HG03354 (cell line): Measurements from ENCODE around the gene TMSB10.
A peak's percentile ranks its signal among the peaks of the same experiment; 100 is the strongest.
"Not testable (repeated sequence)": the region's sequence is repeated elsewhere in the genome, so short reads cannot be mapped to it uniquely, and the experiment has no call there.

Source experiments
- ATAC-seq: cut with Tn5 transposase; IDR thresholded peaks from one replicate; pipeline ENCODE4 v1.9.1; 2021; ENCODE audit warnings: mild to moderate bottlenecking; ENCODE audit not compliant: unreplicated experiment, poor library complexity, severe bottlenecking

TMSB10 gene

DNA sequence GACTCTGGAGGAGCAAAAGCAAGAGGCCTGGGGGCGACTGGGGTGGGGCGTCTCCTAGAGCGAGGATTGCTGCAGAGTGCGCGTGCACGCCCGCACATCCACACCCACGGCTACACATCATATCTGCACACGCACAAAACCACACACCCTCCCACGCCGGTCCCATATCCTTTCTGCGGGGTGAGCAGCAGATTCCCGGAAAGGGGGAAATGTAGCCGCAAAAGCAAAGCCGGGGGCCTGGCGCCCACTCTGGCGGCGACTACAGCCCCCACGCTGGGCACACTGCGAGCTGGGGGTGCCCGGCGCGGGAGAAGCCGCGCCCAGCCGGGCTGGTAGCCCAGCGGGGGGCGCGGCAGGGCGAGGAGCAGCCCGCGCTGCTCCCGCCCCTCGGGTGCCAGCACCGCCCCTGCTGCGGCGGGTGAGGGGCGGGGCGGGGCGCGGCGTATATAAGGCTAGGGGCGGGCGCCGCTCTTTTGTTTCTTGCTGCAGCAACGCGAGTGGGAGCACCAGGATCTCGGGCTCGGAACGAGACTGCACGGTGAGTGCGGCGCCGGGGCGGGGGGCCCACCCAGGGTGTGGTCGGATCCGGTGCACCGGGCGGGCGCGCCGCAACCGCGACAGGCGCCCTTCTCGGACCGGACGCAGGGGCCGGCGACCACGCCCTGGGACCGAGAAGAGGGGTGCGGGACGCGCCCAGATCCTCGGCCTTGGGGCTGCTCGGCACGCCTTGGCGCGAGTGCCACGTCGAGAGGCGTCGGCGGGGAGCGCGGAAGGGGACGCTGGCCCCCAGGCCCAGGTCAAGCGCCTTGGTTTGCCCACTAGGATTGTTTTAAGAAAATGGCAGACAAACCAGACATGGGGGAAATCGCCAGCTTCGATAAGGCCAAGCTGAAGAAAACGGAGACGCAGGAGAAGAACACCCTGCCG is at the start of gene TMSB10:
TMSB10 (plus strand) TSS at position 476 of the 927 bp plus-strand sequence.
- peak; percentile 81 for ATAC-seq

DNA sequence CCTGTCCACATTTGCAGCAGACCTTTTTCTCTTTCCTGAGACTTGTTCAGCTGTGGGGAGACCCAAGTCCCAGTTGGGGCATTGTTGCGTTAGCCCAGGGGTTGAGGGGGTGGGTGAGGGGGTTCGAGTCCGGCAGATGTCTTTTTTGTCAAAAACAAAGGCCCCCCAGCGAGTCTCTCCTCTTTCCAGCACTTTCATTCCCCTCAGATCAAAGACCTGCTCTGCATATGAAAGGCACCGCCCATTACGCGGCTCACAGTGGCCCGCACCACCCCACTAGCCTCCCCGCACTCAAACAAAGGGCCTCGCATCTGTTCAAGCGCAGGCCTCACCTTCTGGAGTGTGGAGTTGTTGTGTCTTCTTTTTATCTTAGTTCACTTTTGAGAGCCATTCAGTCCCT is 49.7 kb upstream of the TMSB10 start:
- ATAC-seq = no peak

DNA sequence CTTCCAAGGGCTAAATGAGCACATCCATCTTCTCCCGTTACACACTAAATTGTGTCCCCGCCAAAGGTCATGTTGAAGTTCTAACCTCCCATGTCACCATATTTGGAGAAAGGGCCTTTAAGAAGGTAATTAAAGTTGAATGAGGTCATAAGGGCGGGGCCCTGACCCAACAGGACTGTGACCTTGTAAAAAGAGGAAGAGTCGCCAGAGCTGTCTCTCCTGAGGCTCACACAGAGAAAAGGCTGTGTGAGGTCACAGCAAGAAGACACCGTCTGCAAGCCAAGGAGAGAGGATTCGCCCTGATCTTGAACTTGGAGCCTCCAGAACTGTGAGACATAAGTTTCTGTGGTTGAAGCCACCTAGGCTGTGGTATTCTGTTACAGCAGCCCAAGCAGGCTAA is 48.7 kb upstream of the TMSB10 start:
- peak; percentile 80 for ATAC-seq

DNA sequence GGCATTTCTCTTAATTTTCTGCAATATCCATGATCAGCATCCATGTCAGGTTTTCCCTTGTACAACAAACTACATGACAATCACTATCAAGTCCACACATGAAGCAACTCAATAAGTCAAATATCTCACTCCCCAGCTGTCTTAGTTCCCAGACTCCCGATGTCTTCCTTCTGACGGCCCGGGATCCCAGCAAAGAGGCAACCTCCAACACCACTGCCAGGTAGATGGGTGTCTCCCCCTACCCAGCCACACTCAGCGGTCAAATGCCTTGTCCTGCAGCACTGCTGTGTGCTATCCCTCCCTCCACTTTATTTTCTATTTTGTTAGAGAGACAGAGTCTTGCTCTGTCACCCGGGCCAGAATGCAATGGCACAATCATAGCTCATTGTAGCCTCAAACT is 47.9 kb upstream of the TMSB10 start:
- ATAC-seq = no peak

DNA sequence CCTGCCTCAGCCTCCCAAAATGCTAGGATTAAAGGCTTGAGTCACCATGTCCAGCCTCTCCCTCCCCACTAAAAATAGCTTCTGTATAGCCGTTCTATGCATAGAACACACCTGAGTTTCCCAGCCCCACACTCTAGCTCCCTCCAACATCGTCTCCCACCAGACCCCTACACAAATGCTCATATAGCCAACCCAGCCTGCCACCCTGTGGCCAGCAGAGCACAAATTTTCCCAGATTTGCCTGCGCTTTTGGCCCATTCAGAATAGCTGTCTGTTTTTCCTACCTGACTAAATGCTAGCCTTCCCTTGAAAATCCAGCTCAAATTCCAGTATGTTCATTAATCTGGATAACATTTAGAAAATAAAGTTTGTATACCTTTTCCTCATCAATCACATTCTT is 47.3 kb upstream of the TMSB10 start:
- ATAC-seq = no peak

DNA sequence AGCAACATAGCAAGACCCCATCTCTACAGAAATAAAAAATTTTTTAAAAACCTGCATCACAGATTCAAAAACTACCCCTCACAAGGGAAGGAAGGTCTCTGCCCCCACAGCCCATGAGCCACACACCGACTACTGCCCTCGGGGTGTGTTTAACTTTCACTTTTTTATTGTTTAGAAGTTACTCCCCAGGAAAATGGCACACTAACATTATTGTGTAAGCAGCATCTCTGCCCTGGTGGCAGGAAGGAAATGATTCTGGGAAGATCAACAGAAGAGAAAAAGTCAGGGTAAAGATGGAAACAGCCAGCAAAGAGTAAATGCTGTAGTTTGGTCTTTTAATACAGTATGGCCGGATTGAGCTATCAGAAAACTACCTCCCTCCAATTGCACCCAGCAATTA is 46.5 kb upstream of the TMSB10 start:
- ATAC-seq = no peak

DNA sequence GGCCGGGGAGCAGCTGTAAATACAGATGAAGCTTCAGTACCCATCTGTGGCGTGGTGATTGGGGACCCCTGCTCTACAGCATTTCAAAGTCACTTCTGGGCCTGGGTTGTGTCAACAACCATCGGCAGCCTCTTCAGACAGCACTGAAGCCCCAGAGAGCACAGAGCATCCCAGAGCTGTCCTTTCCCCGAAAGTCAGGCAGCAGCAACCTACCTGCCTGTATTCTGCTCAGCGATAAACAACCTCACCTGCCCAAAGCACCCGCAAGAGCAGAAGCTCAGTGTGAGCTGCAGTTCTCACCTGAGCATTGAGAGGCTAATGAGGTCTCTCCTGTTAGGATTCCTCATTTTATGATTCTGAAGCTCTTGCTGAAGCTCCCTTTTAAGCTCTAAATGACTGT is 43.9 kb upstream of the TMSB10 start:
- ATAC-seq = no peak

DNA sequence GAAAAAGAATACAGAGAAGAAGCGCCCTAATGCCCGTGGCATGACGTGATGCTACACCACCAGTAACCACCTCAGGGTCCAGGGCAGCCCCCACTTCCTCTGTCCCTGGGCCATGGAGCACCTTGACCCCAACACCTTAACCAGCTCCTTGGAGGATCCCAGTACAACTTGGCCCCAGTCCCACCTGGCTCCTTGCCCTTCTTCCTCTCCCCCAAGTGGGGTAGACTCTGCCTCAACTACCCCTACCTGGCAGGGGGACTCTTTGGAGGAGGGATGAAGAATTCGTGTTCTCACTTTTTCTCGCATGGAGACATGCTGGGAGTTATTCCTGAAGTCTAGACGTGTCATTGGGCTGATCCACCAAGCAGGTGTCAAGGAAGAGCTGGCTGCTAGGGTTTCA is 43.5 kb upstream of the TMSB10 start:
- ATAC-seq = no peak

DNA sequence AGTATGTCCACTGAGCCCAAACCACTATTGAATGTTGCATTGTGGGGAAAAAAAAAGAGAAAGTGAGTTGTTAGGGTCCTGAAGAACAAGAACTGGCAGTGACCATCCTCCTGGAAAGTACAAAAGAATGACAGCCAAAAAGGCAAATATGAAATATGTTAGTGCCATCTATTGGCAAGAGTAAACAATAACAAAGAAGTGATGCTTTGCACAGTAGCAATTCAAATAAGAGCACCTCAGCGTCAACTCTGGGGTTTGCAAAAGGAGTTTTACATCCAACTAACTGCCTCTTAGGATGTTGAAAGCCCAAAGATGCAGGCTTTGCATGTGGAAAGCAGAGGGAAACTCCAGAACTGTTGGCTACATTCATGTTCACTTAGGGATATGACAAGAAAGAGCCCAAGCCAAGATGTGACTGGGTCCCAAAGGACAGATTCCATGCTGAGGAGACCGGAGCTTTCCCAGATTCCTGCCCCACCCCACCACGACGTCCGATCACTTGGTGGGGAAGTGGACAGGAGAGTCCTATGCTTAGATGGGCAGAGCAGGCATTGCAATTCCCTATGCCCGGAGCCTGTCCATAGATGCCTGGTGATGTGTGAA is 40.2 kb upstream of the TMSB10 start:
- peak; percentile 74 for ATAC-seq

DNA sequence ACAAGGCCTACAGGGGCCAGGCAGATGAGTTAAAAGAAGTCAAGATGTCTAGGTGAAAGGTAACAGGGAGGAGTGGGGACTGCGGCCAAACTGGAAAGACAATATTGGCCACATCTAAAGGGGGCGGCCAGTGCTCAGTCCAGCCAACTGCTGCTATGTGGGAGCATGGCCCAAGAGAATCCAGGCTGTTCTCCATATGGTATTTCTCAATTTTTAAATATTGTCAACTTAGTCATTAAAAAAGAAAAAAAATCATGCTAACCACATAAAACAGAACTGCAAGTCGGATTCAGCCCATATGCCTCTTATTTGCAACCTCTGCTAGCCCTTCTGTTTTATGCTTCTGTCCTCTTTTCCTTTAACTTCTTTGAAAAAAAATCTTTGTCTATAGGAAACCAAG is 39.3 kb upstream of the TMSB10 start:
- ATAC-seq = no peak

DNA sequence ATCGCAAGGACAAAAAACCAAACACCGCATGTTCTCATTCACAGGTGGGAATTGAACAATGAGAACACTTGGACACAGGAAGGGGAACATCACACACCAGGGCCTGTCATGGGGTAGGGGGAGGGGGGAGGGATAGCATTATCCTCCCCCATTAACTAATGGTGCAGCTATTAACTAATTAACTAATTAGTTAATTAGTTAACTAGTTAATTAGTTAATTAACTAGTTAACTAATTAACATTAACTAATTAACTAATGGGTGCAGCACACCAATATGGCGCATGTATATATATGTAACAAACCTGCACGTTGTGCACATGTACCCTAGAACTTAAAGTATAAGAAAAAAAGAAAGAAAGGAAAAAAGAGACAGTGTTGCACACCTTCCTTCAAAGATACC is 37.1 kb upstream of the TMSB10 start:
- not testable (repeated sequence) for ATAC-seq

DNA sequence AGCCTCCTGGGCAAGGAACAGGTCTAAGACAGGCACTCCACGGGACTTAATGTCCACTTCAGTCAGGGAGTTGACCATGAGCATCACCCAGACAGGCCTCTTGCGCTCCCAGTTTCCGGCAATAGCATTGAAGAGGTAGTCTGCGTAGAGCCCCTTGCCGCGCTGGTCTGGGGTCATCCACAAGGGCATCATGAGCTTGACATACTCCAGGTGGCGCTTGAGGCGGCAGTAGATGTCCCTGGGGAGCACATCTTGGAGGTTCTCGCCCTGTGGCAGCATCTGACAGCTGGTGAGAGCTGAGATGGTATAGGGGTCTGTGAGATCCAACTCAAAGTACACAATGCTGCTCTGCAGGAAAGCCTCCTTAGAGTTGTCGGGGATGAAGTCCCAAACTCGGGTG is 35.1 kb upstream of the TMSB10 start:
- ATAC-seq = no peak

DNA sequence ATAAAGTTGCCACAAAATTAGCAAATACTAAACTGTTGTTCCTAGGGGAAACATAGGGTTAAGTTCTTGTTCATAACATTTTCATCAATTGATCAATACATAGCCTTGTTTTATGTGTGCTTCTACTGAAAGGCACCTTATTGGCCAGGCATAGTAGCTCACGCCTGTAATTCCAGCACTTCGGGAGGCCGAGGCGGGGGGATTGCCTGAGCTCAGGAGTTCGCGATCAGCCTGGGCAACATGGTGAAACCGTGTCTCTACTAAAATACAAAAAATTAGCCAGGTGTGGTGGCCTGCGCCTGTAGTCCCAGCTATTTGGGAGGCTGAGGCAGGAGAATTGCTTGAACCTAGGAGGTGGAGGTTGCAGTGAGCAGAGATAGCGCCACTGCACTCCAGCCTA is 32.8 kb upstream of the TMSB10 start:
- ATAC-seq = not testable (repeated sequence)

DNA sequence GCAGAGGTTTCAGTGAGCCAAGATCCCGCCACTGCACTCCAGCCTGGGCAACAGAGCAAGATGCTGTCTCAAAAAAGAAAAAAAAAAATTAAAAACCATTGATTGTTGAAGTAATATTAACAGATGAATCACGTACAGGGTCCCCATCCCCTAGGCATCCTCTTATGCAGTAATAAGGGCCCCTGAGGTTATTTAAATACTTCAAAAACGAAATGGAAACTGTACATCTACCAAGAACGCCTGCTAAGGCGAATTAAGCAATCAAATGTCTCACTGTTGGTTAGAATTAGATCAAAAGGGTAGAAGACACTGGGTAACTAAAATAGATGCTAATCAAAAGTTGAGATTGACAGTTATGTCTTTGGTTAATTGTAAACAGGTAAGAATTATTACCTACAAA is 32.1 kb upstream of the TMSB10 start:
- no peak for ATAC-seq

DNA sequence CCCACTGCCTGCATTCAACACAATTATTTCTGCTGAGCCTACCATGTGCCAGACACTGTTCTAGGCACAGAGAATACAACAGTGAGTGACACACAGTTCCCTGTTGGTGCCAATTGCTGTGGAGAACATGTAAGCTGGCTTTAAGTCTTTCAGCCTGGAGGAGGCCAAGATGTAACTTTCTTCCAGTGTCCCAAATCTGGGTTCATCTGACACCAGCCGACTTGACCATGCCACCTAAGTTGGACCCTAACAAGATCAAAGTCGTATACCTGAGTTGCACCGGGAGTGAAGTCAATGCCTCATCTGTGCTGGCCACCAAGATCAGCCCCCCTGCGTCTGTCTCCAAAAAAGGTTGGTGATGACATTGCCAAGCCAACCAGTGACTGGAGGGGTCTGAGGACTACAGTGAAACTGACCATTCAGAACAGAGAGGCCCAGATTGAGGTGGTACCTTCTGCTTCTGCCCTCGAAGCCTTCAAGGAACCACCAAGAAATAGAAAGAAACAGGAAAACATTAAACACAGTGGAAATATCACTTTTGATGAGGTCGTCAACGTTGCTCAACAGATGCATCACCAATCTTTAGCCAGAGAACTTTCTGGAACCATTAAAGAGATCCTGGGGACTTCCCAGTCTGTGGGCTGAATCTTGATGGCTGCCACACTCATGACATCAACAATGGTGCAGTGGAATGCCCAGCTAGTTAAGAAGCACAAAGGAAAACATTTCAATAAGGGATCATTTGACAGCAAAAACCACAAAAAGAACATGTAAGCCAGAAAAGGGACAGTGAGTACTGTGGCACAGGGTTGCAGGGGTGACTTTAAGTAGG is 30.9 kb upstream of the TMSB10 start:
- no peak for ATAC-seq

DNA sequence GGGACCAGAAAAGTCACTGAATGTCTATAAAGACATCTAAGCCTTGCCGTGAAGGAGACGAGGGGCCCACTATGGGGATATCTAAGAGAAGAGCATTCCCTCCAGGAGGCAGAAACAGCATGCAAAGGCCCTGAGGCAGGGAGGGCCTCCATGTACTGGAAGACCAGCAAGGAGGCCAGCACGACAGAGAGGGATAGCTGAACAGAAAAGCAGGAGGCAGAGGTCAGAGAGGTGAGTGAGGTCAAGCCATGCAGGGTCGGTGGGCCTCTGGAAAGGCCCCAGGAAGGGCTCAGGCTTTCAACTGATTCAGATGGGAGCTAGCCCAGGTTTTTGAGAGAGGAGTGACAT is 30.3 kb upstream of the TMSB10 start:
- ATAC-seq = no peak

DNA sequence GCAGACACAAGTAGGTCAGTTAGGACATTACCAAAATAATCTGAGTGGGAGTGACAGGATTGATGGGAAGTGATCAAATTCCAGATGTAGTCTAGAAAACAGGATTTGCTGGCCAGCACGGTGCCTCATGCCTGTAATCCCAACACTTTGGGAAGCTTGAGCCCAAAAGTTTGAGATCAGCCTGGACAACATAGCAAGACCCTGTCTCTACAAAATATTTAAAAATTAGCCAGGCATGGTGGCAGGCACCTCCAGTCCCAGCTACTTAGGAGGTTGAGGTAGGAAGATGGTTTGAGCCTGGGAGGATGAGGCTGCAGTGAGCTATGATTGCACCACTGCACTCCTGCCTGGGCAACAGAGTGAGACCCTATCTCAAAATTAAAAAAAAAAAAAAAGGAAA is 29.8 kb upstream of the TMSB10 start:
- not testable (repeated sequence) for ATAC-seq

DNA sequence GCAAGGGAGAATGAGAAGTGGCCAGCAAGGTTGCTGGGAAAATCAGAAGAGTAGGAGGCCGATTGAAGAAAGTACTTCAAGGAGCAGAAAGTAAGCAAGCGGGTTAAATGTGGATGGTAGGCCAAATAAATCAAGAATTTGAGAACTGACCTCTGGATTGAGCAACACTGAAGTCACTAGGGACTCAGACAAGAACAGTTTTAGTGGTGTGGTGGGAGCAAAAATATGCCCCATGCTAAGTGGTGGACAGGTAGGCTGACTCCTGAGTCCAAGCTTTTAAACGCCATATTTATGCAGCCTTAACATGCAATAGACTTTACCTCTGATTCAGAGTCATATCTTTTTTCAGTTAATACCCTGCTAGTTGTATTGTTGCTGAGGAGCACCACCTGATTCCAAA is 29.1 kb upstream of the TMSB10 start:
- ATAC-seq = no peak

DNA sequence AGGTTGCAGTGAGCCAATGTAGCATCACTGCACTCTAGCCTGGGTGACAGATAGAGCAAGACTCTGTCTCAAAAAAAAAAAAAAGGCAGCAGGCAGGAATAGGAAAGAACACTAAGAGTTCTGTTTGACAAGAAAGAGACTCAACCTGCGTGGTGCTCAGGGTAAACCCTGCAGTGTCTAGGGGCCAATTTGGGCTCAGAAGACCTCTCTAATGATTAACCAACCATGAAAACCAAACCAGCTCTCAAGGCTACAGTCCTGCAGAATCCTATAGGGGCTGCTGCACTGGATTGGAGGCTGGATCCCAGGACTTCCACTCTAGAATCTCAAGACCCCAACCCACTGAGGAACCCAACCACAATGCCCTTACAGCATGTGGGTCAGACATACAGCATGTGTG is 27.0 kb upstream of the TMSB10 start:
- no peak for ATAC-seq

DNA sequence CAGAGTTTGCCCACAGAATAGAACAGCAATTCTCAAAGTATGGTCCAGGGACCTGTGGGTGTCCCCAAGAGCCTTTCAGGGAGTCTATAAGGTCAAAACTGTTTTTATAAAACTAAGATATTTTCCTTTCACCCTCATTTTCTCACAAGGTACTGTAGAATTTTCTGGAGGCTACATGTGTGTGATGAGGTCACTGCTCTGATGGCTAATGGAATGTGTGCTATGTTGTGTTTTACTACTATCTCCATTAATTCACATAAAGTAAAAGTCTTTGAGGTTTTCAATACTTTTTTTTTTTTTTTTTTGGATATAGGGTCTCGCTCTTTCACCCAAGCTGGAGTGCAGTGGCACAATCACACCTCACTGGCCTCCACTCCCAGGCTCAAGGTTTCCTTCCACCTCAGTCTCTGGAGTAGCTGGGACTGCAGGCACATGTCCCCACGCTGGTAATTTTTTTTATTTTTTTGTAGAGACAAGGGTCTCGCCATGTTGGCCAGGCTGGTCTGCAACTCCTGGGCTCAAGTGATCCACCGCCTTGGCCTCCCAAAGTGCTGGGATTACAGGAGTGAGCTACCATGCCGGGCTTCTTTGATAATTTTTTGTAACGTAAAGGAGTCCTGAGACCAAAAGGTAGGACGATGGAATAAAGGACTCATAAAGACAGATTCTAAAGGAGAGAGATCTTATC is 26.4 kb upstream of the TMSB10 start:
- no peak for ATAC-seq
